Vagina (tissue), 2 donors: ENCODE data around the gene ST7. TPM values are rescaled to one million over a fixed set of nuclear protein-coding genes. Genes with fewer than 3 reads are reported as not detected.

Experiments used
- DNase-seq, 2 donors: peaks; one replicate each; pipeline ENCODE4 v3.0.0-alpha.2; 2017; ENCODE audit errors: extremely low spot score in 2 of 2
- H3K27ac ChIP-seq: fragments of 200-600 bp; sonication (generic); one replicate; pipeline ENCODE4 v1.5.1; 2019
- H3K27me3 ChIP-seq: fragments of 200-600 bp; sonication (generic); one replicate; pipeline ENCODE4 v1.5.1; 2019
- H3K36me3 ChIP-seq, 2 donors: fragments of 200-600 bp; sonication (generic); one replicate each; pipeline ENCODE4 v1.5.1; 2017 to 2019
- H3K4me1 ChIP-seq: fragments of 200-600 bp; sonication (generic); one replicate; pipeline ENCODE4 v1.5.1; 2019
- H3K4me3 ChIP-seq, 2 donors: fragments of 200-600 bp; sonication (generic); 1 replicate in 1 of 2; 2 replicates in 1 of 2; pipeline ENCODE4 v1.5.1; 2016 to 2019
- H3K9me3 ChIP-seq: fragments of 200-600 bp; sonication (generic); one replicate; pipeline ENCODE4 v1.5.1; 2019
- POLR2A ChIP-seq, 2 donors: fragments of 450-650 bp; IDR thresholded peaks; one replicate each; pipeline ENCODE4 v1.6.1; 2017; ENCODE audit warnings: antibody characterized with exemption in 2 of 2, mild to moderate bottlenecking in 2 of 2, moderate library complexity in 2 of 2
- POLR2AphosphoS5 ChIP-seq, 2 donors: sonication (generic); formaldehyde crosslinking; IDR thresholded peaks; one replicate each; pipeline ENCODE4 v1.9.0; 2017; ENCODE audit warnings: antibody characterized with exemption in 2 of 2, mild to moderate bottlenecking in 2 of 2, low read depth in 1 of 2; ENCODE audit not compliant: insufficient read depth in 1 of 2
- intact Hi-C: fragments of 100-400 bp; cut with DNase I; formaldehyde crosslinking; loops from one replicate; pipeline ENCODE4 v1.15.1; 2023
- total RNA-seq: library from RNA; depleted of rRNA; stranded (reverse); fragments of >200 nt; gene quantifications from one replicate; pipeline ENCODE4 v1.2.3, GENCODE V29; 2016
- TF ChIP-seq, protein P1 (sequence below), 3 experiments: fragments of 450-650 bp in 2 of 3; fragments of 200-600 bp in 1 of 3; sonication (generic) in 1 of 3; IDR thresholded peaks; one replicate each; pipeline ENCODE4 v1.5.1; 2017 to 2019; ENCODE audit warnings: antibody characterized with exemption in 3 of 3, mild to moderate bottlenecking in 2 of 3, moderate library complexity in 2 of 3

The ST7 gene
- total RNA-seq, 1 donor from 2014 or later, result 15.2 TPM

DNA sequence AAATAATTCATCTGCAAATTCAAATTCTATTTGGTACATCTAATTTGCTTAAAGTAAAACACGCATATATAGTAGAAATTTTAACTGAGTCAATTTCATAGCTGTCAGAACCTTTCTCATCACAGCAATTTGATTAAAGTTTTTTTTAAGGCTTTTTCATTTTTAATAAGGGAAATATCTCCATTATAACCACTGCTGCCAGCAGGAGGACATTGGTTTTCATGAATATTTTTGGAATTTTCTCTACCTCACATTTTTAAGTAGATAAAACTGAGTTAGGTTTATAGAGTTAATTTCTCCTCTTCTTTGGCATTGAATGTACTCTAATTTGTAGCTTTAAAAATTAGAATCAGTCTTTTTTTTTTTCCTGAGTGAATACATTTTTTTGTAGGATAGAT is 82.2 kb downstream of the ST7 start:
- Histone ChIP-seq H3K36me3 (no peaks in the 10 kb centered on the region), H3K4me3 (no peak overlapping the region), H3K4me1 (peaks cover 26% of the 10 kb centered on the region), H3K27me3 (no peaks in the 10 kb centered on the region), H3K9me3 (no peaks in the 10 kb centered on the region), H3K27ac (no peak overlapping the region)
- TF ChIP-seq, protein P1, sequence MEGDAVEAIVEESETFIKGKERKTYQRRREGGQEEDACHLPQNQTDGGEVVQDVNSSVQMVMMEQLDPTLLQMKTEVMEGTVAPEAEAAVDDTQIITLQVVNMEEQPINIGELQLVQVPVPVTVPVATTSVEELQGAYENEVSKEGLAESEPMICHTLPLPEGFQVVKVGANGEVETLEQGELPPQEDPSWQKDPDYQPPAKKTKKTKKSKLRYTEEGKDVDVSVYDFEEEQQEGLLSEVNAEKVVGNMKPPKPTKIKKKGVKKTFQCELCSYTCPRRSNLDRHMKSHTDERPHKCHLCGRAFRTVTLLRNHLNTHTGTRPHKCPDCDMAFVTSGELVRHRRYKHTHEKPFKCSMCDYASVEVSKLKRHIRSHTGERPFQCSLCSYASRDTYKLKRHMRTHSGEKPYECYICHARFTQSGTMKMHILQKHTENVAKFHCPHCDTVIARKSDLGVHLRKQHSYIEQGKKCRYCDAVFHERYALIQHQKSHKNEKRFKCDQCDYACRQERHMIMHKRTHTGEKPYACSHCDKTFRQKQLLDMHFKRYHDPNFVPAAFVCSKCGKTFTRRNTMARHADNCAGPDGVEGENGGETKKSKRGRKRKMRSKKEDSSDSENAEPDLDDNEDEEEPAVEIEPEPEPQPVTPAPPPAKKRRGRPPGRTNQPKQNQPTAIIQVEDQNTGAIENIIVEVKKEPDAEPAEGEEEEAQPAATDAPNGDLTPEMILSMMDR (IDR thresholded peaks at IDR 0.05), result no peak
- TF ChIP-seq POLR2A (IDR thresholded peaks at IDR 0.05), result no peak
- no peak for TF ChIP-seq POLR2AphosphoS5 (IDR thresholded peaks at IDR 0.05; ENCODE audit: insufficient read depth in 1 of 2, low read depth in 1 of 2)
- intact Hi-C loops, result no loop called here
- DNase-seq, result no peak

DNA sequence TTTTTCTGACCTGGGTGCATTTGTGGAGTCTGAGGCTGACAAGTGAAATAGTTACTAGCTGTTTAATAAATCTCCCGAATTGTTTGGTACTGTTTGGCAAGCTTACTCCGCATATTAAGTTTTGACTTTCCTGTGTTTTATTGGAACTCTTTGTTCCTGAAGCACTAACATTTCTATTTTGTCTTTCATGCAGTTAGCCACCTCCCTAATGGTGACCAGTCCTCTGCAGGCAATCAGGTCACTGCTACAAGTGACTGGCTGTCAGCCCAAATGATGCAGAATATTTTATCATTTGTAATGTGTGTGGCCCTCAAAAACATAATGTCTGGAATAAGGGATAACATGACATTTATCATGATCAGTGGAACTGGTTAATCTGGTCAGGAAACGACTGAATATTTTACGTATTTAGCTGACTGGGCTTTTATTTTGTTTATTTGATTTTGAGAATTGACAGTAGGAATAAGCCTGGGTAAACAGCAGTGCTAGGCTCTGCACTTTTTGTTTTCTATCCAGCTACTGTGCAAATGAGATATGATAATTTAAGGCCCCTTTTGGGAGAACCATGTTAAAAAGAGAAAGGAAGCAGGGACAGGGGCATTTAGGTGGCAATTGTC is 82.9 kb downstream of the ST7 start:
- TF ChIP-seq POLR2AphosphoS5 (IDR thresholded peaks at IDR 0.05; ENCODE audit: insufficient read depth in 1 of 2, low read depth in 1 of 2), result no peak
- no peak for TF ChIP-seq POLR2A (IDR thresholded peaks at IDR 0.05)
- TF ChIP-seq, protein P1 (IDR thresholded peaks at IDR 0.05), result no peak
- intact Hi-C loops, result no loop called here
- H3K27ac ChIP-seq, result no peak overlapping the region
- no peak for DNase-seq
- no peak overlapping the region for H3K4me3 ChIP-seq
- H3K4me1 ChIP-seq, result peaks cover 26% of the 10 kb centered on the region
- no peaks in the 10 kb centered on the region for H3K27me3 ChIP-seq
- H3K36me3 ChIP-seq, result no peaks in the 10 kb centered on the region
- H3K9me3 ChIP-seq, result no peaks in the 10 kb centered on the region

DNA sequence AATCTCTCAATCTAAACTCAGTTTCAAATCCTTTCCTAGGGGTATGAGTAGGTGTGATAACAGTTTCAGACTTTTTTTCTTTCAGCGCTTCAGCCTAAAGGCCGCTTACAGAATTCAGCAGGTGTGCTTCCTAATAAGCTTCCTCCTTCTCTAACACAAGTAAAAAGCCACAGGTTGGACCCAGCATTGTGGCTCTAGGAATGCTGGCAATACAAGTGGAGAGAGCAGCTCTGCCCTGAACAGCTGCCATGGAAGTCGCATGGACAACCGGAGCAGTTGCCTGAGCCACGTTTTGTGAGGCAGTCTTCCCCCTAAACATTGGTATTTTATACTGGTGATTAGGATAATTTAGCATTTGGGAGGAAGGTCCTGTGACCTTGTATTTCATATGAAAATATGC is 83.5 kb downstream of the ST7 start:
- no peaks in the 10 kb centered on the region for H3K36me3 ChIP-seq
- H3K4me3 ChIP-seq, result no peak overlapping the region
- DNase-seq, result no peak
- H3K27me3 ChIP-seq, result no peaks in the 10 kb centered on the region
- intact Hi-C loops, result no loop called here
- H3K4me1 ChIP-seq, result peaks cover 26% of the 10 kb centered on the region
- TF ChIP-seq, protein P1 (IDR thresholded peaks at IDR 0.05), result no peak
- TF ChIP-seq POLR2A (IDR thresholded peaks at IDR 0.05) (no peak), POLR2AphosphoS5 (IDR thresholded peaks at IDR 0.05; ENCODE audit: insufficient read depth in 1 of 2, low read depth in 1 of 2) (no peak)
- no peaks in the 10 kb centered on the region for H3K9me3 ChIP-seq
- no peak overlapping the region for H3K27ac ChIP-seq

DNA sequence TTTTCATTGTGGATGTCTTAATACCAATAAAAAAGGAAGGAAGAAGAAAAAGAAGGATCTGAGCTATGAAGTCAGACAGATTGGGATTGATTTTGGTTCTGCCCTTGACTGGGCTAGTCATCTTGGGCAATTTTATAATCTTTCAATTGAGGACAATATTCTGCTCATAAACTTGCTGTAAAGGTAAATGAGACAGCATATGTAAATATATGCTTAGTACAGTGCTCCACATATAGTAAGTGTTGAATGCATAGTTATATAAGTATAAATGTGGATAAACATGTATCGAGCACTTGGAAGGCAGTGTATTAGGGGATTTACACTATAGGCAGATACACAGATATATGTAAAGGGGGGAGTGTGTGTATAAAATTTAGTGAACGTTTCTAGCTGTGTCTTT is 85.1 kb downstream of the ST7 start:
- H3K4me1 ChIP-seq, result peaks cover 33% of the 10 kb centered on the region
- no peak overlapping the region for H3K4me3 ChIP-seq
- H3K9me3 ChIP-seq, result no peaks in the 10 kb centered on the region
- DNase-seq, result no peak
- H3K27me3 ChIP-seq, result no peaks in the 10 kb centered on the region
- TF ChIP-seq, protein P1 (IDR thresholded peaks at IDR 0.05), result no peak
- TF ChIP-seq POLR2AphosphoS5 (IDR thresholded peaks at IDR 0.05; ENCODE audit: insufficient read depth in 1 of 2, low read depth in 1 of 2) (no peak), POLR2A (IDR thresholded peaks at IDR 0.05) (no peak)
- no peak overlapping the region for H3K27ac ChIP-seq
- no peaks in the 10 kb centered on the region for H3K36me3 ChIP-seq
- intact Hi-C loops, result no loop called here

DNA sequence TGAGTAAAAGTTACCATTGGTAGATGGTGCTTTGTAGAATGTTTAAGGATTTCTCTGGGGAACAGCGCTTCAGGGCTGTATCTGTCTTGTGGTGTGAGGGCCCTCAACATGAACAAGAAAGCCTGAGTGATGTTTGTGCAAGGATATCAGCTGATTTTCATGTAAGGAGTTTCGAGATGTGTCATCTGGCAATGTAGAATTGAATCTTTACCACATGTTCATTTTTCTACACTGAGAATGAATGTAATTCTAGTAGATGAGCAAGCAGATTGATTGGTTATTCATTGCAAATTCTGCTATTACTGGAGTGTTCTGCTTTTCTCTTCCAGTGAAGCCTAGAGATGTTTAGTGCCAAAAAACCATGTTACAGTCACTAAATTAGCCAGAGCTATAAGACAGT is 87.7 kb downstream of the ST7 start:
- peaks cover 26% of the 10 kb centered on the region for H3K4me1 ChIP-seq
- H3K27ac ChIP-seq, result no peak overlapping the region
- no peaks in the 10 kb centered on the region for H3K9me3 ChIP-seq
- TF ChIP-seq POLR2AphosphoS5 (IDR thresholded peaks at IDR 0.05; ENCODE audit: insufficient read depth in 1 of 2, low read depth in 1 of 2), result no peak
- TF ChIP-seq POLR2A (IDR thresholded peaks at IDR 0.05), result no peak
- TF ChIP-seq, protein P1 (IDR thresholded peaks at IDR 0.05), result no peak
- intact Hi-C loops, result no loop called here
- no peak overlapping the region for H3K4me3 ChIP-seq
- no peak for DNase-seq
- no peaks in the 10 kb centered on the region for H3K27me3 ChIP-seq
- no peaks in the 10 kb centered on the region for H3K36me3 ChIP-seq
